KOPT-K1 (cell line): ENCODE results near the gene ANKDD1A.

Source experiments
- H3K27ac ChIP-seq: fragments of 200-600 bp; sonication (generic); 2 replicates; pipeline ENCODE4 v1.5.1; 2016; ENCODE audit warnings: antibody characterized with exemption, mild to moderate bottlenecking, low read depth, low read length; ENCODE audit not compliant: poor library complexity, severe bottlenecking
- H3K36me3 ChIP-seq: fragments of 200-600 bp; sonication (generic); 2 replicates; pipeline ENCODE4 v1.5.1; 2017; ENCODE audit warnings: antibody characterized with exemption, mild to moderate bottlenecking, low read length, moderate library complexity; ENCODE audit not compliant: insufficient read depth
- H3K9me3 ChIP-seq: fragments of 200-600 bp; sonication (generic); 2 replicates; pipeline ENCODE4 v1.5.1; 2017; ENCODE audit warnings: antibody characterized with exemption, low read length, mild to moderate bottlenecking; ENCODE audit not compliant: insufficient read depth, poor library complexity, severe bottlenecking

Gene ANKDD1A

GRCh38 chr15:64905119-64905831 lies 6.4 kb upstream of the ANKDD1A start:
- Histone ChIP-seq H3K27ac (no peak overlapping the region), H3K36me3 (no peaks in the 10 kb centered on the region), H3K9me3 (peaks cover 8% of the 10 kb centered on the region)

- Histone ChIP-seq H3K36me3 (no peaks in the 10 kb centered on the region), H3K27ac (no peak overlapping the region), H3K9me3 (peaks cover 4% of the 10 kb centered on the region)
These were observed 5.8 kb upstream of the ANKDD1A start for GRCh38 chr15:64905941-64906340.

DNA sequence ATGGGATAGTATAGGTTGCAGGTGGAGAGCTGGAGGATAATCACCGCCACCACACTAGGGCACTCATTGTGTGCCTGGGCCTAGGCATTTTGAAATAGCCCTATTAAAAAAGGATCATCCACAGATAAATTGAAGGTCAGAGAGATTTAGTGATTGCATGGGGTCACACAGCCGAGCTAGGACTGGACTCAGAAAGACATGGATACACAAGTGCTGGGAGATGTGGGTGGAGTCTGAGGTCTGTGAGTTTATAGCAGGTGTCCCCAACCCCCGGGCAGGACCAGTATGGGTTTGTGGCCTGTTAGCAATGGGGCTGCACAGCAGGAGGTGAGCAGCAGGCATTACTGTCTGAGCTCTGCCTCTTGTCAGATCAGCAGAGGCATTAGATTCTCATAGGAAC lies 5.3 kb upstream of the ANKDD1A start:
- Histone ChIP-seq H3K36me3 (no peaks in the 10 kb centered on the region), H3K9me3 (no peaks in the 10 kb centered on the region)

DNA sequence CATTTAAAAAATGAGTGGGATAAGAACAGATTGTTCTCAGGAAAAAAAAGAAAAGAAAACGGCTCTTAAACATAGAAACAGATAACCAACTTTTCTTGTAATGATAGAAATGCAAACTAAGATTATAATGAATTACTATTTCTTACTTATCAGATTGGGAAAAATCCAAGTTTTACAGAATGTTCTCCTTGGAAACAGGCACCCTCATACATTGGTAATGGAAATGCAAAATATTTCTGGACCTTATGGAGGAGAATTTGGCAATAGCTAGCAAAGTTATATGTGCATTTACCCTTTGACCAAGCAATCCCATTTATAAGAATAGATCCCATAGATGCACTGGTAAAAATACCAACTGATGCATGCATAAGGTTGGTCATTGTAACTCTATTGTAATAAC lies 3.7 kb upstream of the ANKDD1A start:
- Histone ChIP-seq H3K27ac (no peak overlapping the region), H3K36me3 (no peaks in the 10 kb centered on the region)

More for the DNA sequence above, 5.3 kb upstream of the ANKDD1A start:
- no peak overlapping the region for H3K27ac ChIP-seq

GRCh38 chr15:64909546-64909945 lies 2.2 kb upstream of the ANKDD1A start:
- no peak overlapping the region for H3K27ac ChIP-seq
- no peaks in the 10 kb centered on the region for H3K9me3 ChIP-seq
- no peaks in the 10 kb centered on the region for H3K36me3 ChIP-seq

More for the DNA sequence above, 3.7 kb upstream of the ANKDD1A start:
- H3K9me3 ChIP-seq = no peaks in the 10 kb centered on the region

DNA sequence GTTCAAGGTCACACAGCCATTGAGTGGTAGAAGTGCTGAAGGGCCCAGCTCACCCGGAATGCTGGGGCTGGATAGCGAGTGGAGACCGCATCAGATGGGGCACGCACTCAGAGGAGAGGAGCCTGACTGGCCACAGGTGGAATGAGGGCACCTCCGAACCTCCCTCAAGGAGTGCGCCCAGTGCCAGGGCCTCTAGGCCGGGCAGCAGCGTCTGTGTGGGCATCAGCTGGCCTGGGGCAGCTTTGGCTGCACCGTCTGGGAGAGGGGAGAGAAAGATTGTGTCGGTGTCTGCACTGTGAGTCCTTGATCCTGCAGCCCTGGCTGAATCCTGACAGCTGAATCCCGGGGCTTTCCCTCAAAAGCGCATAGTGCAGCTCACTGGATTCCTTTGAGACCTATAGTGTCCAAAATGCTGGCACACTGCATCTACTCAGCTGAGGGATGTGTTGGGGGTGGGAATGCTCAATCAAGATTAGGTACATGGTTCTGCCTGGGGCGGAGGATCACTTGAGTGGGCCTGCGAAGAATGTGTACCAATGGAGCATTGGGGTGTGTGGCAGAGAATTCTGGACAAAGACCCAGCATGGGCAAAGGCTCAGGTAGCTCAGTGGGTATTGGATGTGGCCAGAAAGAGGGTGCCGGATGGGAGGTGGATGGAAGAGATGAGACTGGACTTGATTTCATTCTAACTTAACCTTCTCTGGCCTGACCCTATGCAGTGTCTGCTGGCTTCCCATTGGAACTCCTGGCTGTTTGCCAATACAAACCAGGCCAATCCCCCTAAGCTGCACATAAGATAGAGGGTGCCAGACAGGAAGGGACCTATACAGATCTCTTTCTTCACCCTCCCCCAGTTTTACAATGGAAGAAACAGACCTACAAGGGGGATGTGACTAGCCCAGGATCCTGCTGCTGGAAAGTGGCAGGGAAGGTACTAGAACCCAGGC lies 950 bp downstream of the ANKDD1A start:
- Histone ChIP-seq H3K27ac (no peak overlapping the region), H3K36me3 (no peaks in the 10 kb centered on the region), H3K9me3 (no peaks in the 10 kb centered on the region)

- Histone ChIP-seq H3K9me3 (no peaks in the 10 kb centered on the region), H3K36me3 (no peaks in the 10 kb centered on the region), H3K27ac (no peak overlapping the region)
These were observed 4.0 kb downstream of the ANKDD1A start for GRCh38 chr15:64915518-64916227.

DNA sequence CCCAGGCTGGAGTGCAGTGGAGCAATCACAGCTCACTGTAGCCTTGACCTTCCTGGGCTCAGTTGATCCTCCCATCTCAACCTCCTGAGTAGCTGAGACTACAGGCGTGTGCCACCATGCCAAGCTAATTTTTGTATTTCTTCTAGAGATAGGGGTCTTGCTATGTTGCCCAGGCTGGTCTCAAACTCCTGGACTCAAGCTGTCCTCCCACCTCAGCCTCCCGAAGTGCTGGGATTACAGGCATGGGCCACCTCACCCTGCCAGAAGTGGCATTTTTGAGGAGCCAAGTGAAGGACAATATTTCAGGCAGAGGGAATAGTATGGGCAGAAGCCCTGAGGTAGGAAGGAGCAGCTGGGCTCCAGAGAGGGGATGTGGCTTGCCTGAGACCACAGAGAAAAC lies 4.7 kb downstream of the ANKDD1A start:
- Histone ChIP-seq H3K9me3 (no peaks in the 10 kb centered on the region), H3K27ac (no peak overlapping the region), H3K36me3 (no peaks in the 10 kb centered on the region)

GRCh38 chr15:64917211-64917610 lies 5.5 kb downstream of the ANKDD1A start:
- no peak overlapping the region for H3K27ac ChIP-seq
- H3K9me3 ChIP-seq = no peaks in the 10 kb centered on the region
- no peaks in the 10 kb centered on the region for H3K36me3 ChIP-seq

DNA sequence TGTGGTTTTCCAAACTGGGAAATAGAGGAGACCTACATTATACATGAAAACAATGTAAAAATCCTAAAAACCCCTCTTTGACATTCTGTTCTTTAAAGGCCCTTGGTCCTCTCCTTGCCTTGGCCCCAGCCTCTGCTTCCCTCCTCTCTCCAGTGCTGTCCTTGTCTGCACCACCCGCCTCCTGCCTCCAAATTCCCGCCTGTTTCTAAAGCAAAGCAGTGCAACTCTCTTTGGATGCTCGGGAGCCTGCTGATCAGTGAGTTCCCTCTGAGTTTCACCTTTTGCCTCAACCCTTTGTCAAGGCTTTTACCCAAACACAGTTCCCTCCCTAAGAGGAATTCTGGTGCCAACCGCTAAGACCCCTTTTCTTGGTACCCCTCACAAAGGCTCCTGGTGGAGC lies 8.0 kb downstream of the ANKDD1A start:
- Histone ChIP-seq H3K27ac (no peak overlapping the region), H3K36me3 (no peaks in the 10 kb centered on the region), H3K9me3 (no peaks in the 10 kb centered on the region)

DNA sequence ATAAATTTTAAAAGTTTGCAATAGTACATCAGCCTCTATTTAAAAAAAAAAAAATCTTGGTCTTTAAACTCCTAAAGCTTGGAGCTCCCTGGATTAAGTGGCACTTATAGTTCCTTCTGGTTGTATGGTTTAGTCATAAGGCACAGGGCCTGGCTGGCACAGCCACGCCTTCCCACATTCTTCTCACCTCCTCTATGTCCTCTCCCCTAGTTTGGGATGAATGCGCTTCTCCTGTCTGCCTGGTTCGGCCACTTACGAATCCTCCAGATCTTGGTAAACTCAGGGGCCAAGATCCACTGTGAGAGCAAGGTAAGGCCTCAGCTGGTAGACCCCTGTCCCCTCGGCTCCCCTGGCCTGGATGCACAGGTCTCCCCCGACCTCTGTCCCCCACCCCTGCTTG lies 10.0 kb downstream of the ANKDD1A start:
- no peaks in the 10 kb centered on the region for H3K36me3 ChIP-seq

GRCh38 chr15:64923546-64923945 lies 11.8 kb downstream of the ANKDD1A start:
- Histone ChIP-seq H3K27ac (no peak overlapping the region), H3K36me3 (no peaks in the 10 kb centered on the region), H3K9me3 (no peaks in the 10 kb centered on the region)

More for the DNA sequence above, 10.0 kb downstream of the ANKDD1A start:
- Histone ChIP-seq H3K9me3 (no peaks in the 10 kb centered on the region), H3K27ac (no peak overlapping the region)

DNA sequence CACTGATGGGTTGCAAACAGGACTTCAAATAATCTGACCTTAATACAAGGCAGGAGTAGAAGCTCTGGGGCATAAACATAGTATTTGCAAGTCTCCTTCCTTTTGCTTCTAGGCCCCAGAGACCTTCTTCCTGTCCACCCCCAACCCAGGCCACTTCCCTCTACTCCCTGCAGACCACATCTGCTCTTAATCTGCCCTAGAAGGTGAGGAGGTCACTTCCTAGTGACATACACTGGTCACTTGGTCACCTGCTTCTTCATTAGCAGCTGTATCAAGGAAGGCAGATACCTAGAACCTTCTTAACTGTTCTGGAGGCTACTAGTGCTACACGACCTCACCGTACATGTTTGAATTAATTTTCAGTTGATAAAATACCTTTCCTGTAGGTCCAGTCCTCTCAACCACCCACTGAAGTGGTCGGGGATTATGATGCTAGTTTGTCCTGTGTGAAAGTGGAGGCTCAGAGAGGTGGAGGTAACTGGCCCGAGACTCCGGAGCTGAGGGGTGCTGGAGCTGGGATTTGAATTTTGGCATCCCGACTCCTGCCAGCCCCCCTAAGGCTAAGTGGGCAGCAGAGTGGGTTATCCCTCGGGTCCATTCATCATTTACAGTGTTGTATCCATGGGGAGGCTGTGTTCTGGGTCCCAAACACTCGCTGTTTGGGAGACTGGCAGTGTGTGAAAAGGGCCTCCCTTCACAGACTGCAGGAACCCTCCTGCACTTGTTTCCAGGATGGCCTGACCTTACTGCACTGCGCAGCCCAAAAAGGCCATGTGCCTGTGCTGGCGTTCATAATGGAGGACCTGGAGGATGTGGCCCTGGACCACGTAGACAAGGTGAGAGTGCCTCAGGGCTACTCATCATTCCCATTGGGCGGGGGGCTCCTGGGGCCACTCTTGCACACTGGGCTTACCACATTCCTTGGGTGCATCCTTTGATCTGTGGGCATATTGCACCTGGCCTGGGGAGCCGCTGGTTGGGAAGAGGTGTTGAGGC lies 13.9 kb downstream of the ANKDD1A start:
- Histone ChIP-seq H3K36me3 (no peaks in the 10 kb centered on the region), H3K27ac (no peak overlapping the region), H3K9me3 (no peaks in the 10 kb centered on the region)

- no peaks in the 10 kb centered on the region for H3K36me3 ChIP-seq
- H3K27ac ChIP-seq = no peak overlapping the region
- H3K9me3 ChIP-seq = no peaks in the 10 kb centered on the region
These were observed 15.0 kb downstream of the ANKDD1A start for GRCh38 chr15:64926661-64927060.
